T-helper 22 cell (primary cell): Measurements from ENCODE around the gene CYP20A1.
"Not testable (repeated sequence)": the region's sequence is repeated elsewhere in the genome, so short reads cannot be mapped to it uniquely, and the experiment has no call there.

Experiments
- DNase-seq: peaks from one replicate; pipeline ENCODE4 v3.0.0-alpha.2; 2020; ENCODE audit warnings: low read depth

Gene CYP20A1, protein sequence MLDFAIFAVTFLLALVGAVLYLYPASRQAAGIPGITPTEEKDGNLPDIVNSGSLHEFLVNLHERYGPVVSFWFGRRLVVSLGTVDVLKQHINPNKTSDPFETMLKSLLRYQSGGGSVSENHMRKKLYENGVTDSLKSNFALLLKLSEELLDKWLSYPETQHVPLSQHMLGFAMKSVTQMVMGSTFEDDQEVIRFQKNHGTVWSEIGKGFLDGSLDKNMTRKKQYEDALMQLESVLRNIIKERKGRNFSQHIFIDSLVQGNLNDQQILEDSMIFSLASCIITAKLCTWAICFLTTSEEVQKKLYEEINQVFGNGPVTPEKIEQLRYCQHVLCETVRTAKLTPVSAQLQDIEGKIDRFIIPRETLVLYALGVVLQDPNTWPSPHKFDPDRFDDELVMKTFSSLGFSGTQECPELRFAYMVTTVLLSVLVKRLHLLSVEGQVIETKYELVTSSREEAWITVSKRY

DNA sequence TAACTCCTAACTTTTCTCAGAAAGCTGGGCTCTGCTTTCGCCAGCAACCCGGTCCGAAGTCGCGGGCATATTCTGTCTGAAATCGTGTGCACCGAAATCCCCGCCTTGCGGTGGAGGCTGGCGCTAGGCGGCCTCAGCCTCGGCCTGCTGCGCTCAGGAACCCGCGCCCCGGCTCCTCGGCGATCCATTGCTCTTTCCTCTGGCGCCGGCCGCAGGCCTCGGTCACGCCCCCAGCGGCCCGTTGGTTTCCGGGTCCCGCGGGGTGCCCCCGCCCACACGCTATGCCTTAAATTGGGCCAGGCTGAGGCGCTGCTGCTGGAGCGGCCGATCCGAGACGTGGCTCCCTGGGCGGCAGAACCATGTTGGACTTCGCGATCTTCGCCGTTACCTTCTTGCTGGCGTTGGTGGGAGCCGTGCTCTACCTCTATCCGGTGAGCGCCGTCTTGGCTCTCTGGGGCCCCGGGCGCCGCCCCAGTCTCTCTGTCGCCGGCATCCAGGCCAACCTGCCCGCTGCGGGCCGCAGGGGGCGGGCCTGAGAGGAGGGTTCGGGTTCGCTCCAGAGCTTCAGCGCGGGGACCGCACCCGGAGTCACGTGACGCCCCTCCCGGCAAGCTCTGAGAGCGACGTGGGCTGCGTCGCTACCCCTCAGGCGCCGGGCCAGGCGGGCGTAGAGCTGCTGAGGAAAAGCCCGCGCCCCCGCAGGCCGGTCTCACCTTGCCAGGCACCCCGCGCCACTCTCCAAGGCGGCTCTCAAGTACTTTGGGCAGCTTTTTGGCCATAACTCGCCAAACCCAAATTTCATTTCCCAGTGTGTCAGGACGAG lies at the start of gene CYP20A1:
TSS of gene CYP20A1 (plus strand) at position 315 of the 823 bp plus-strand sequence. CDS start at position 360, 45 bp downstream.
- DNase-seq, result peak; percentile 91

DNA sequence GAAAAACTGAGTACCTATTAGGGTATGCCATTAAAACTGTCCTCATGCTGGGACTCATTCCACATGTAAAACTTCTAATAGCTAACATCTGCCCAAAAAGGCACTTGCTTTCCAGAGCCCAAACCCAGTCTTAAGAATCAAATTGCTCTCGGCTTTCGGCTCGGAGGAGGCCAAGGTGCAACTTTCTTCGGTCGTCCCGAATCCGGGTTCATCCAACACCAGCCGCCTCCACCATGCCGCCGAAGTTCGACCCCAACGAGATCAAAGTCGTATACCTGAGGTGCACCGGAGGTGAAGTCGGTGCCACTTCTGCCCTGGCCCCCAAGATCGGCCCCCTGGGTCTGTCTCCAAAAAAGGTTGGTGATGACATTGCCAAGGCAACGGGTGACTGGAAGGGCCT lies 48.3 kb upstream of the CYP20A1 start:
- not testable (repeated sequence) for DNase-seq

DNA sequence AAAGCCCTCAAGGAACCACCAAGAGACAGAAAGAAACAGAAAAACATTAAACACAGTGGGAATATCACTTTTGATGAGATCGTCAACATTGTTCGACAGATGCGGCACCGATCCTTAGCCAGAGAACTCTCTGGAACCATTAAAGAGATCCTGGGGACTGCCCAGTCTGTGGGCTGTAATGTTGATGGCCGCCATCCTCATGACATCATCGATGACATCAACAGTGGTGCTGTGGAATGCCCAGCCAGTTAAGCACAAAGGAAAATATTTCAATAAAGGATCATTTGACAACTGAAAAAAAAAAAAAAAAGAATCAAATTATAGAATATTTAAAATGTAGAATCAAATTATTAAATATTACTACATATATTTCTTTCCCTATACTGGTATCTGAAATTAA lies 47.8 kb upstream of the CYP20A1 start:
- DNase-seq, result not testable (repeated sequence)

DNA sequence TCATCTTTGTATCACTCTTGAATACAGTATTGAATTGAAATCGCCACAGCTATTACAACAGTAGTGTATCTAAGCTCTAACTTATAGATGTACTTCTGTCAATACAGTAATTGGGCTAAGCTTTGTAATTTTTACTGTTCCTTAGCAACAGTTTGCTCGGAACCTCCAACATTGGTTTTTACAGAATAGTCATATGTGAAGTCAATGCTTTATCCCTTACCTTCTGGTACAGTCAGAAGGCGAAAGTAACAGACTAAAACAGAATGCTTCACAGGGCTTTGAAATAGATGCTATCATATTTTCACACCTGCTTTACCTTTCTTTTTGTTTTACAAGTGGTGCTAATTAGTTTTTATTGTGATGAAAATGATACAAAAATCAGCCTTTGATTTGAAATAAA lies 46.9 kb upstream of the CYP20A1 start:
- no peak for DNase-seq

DNA sequence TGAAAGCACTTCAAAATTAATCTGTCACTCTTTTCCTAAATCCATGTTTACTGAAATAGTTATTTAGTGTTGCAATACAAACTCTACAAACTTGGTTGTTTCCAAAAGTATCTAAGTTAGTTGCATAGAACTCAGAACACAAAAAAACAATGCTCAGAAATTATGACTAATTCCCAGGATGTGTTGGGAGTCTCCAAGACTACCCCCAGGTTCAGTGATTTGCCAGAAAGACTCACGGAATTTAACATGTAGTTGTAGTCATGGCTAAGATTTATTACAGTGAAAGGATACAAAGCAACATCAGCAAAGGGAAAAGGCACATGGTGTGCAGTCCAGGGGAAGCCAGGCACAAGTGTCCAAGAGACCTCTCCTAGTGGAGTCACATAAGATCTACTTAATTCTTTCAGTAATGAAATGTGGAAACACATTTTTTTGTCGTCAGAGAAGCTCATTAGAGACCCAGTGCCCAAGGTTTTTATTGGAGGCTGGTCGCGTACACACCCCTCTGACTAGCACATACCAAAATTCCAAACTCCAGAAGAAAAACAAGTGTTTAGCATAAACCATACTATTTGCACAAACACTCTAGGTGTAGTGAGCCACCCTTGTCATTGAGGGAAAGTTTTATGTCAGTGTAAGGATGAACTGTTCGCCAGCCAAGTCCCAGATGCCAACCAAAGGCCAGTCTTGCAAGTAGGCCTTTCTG lies 43.3 kb upstream of the CYP20A1 start:
- no peak for DNase-seq

DNA sequence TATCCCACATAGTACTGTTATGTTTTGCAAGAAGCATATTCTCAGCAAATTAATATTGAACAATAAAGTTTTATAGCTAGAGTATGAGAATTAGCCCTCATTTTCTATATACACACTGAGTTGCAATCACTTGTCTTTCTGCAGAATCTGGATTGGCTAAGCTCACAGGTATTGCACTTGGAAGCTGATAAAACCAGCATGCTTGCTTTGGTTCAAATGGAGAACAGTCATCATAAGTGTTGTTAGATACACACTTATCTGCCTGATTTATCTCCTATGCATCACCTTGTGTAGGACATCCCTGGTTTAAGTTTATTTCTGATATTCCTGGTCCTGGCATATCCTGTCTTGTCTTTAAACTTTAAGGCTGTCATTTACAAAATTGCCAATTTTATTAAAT lies 38.0 kb upstream of the CYP20A1 start:
- no peak for DNase-seq

DNA sequence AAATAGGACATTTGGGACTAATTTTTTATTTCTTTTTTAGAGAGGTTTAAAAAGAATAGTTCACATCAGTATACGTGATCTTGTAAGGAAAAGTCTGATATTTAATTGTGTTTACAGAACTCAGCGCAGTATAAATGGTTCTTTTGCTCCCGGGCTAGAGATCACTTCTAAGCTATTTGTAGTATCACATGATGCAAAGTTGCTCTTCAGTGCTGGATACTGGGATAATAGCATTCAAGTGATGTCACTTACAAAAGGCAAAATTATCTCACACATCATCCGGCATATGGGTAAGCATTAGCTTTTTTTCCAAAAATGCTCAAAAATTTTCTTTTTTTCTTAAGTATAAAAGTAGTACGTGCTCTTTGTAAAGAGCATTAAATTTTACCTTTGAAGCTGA lies 37.4 kb upstream of the CYP20A1 start:
- DNase-seq, result no peak

DNA sequence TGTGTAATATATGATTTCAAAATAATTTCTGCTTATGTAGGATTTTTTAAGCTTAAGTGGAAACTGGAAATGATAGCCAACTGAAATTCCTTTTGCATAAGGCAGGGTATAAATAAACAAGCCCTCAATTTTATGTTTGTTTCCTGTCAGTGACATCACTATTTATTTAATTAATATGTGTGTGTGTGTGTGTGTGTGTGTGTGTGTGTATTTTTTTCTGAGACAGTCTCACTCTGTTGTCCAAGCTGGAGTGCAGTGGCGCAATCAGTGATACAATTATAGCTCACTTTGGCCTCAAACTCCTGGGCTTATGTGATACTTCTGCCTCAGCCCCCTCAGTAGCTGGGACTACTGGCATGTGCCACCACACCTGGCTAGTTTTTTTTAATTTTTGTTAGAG lies 29.3 kb upstream of the CYP20A1 start:
- DNase-seq, result no peak

DNA sequence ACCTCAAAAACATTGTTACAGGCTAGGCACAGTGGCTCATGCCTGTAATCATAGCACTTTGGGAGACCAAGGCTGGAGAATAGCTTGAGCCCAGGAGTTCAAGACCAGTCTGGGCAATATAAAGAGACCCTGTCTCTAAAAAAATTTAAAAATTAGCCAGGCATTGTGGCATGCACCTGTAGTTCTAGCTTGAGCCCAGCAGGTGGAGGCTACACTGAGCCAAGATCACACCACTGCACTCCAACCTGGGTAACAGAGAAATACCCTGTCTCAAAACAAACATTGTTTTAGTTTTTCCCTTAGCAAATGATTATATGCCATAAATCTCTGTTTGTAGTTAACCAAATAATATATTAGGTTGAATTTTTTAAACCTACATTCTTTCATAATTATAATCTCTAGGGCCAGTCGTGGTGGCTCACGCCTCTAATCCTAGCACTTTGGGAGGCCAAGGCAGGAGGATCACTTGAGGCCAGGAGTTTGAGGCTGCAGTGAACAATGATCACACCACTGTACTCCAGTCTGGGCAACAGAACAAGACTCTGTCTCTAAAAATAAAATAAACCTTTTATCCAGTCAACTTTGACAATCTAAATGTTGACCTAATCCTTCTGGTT lies 13.3 kb upstream of the CYP20A1 start:
- no peak for DNase-seq

DNA sequence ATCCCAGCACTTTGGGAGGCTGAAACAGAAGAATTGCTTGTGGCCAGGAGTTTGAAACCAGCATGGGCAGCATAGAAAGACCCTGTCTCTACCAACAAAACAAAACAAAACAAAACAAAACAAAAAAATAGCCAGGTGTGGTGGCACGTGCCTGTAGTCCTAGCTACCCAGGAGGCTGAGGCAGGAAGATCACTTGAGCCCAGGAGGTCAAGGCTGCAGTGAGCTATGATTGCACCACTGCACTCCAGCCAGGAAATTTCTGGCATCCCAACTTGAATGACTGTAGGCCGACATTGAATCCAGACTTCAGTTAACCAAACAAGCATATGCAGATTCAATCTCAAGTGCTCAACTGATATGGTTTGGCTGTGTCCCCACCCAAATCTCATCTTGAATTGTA lies 9.1 kb upstream of the CYP20A1 start:
- DNase-seq, result not testable (repeated sequence)

DNA sequence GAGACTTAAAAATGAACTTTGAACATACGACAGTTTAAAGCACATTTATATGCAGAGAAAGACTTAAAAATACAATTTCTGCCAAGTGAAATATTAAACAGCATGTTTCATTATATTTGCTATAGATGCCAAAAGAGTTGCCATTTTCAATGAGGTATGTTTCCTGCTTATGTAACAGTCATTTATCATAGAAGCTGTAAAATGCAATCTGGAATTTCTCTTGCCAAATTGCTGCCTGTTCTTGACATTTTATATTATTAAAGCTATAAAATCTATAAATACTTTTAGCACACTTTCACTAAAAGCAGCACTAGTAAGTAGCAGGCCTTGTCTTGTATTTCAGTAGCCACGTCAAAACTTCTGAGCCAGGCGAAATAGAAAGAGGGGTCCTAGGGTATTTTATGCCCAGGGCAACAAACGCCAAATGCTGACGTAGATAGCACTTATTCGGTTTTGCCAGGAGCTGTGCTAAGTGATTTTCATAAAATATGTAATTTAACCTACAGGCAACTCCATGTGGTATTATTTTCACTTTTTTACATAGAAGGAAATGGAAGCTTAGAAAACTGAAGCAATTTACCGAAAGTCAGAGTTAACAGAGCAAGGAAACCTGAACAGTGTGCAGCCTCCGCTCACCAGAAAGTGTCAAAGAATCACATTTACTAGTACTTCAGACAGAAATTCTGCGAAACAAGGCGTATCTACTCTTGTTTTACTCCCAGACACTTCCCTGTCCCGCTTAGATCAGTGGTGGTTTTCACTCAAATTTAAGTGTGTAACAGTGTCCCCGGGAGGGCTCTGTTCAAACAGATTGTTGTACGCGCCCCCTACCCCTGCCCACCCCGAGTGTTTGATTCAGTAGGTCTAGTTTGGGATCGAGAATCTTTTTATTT lies 1.2 kb upstream of the CYP20A1 start:
- DNase-seq, result no peak

DNA sequence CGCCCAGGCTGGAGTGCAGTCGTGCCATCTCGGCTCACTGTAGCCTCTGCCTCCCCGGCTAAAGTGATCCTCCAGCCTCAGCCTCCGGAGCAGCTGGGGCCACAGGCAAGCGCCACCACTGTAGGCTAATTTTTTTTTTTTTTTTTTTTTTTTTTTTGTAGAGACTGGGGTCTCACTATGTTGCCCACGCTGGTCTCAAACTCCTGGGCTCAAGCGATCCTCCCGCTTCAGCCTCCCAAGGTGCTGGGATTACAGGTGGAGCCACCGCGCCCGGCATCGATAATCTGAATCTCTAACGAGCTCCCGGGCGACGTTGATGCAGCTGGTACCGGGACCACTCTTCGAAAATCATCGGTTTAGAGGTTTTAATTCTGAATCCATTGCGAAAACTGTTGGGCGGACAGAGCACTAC lies 520 bp upstream of the CYP20A1 start:
- no peak for DNase-seq

DNA sequence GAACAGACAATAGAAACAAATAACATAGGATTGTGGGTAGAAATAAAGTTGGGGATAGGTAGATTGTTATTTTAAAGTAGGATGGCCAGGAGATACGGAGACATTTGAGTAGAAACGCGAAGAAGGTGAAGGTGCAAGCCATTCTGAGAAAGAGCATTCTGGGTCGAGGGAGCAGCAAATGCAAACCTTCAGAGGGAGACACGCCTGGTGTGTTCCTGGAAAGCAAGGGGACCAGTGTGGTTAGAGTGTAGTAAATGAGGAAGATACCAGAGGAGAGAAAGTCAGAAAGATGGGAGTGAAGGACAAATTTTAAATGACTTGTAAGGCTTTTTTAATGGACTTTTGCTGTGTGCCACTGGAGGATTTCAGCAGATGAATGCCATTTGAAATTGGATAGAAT lies 1.7 kb downstream of the CYP20A1 start:
- DNase-seq, result no peak

DNA sequence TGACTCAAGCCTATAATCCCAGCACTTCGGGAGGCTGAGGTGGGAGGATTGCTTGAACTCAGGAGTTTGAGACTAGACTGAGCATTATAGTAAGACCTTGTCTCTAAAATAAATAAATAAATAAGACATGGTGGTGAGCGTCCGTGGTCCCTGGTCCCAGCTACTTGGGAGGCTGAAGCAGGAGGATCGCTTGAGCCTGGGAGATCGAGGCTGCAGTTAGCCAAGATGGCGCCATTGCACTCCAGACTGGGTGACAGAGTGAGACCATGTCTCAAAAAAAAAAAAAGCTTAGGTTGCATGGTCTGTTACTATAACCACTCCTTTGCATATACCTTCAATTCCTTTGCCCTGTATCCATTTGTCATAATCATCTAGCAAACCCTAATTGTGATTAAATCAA lies 3.7 kb downstream of the CYP20A1 start:
- no peak for DNase-seq

DNA sequence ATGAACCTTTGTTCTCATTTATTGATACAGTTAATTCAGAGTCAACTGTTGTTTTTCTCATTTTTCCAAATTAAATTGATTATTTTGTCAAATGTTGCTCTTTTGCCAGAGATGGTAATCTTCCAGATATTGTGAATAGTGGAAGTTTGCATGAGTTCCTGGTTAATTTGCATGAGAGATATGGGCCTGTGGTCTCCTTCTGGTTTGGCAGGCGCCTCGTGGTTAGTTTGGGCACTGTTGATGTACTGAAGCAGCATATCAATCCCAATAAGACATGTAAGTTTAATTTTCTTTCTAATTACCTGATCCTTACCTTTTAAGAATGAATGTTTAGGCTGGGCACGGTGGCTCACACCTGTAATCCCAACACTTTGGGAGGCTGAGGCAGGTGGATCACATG lies 7.8 kb downstream of the CYP20A1 start:
- DNase-seq, result no peak

DNA sequence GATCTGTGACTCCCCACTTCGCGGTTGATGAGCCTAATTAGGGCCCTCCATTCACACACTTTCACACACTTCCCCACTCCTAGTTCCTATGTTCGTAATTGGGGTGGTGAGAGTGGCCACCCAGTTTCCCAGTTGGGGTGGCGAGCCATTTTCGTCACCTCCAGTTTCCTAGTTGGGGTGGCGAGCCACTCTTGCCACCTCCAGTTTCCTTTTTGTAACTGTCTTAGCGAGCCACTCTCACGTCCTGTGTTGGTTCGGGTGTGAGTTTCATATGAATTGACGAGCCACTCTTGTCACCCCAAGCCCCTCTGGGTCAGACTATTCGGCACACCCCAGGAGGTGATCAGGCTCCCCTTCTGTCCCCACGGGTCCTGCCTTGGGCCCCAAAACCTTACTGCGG lies 14.0 kb downstream of the CYP20A1 start:
- no peak for DNase-seq

DNA sequence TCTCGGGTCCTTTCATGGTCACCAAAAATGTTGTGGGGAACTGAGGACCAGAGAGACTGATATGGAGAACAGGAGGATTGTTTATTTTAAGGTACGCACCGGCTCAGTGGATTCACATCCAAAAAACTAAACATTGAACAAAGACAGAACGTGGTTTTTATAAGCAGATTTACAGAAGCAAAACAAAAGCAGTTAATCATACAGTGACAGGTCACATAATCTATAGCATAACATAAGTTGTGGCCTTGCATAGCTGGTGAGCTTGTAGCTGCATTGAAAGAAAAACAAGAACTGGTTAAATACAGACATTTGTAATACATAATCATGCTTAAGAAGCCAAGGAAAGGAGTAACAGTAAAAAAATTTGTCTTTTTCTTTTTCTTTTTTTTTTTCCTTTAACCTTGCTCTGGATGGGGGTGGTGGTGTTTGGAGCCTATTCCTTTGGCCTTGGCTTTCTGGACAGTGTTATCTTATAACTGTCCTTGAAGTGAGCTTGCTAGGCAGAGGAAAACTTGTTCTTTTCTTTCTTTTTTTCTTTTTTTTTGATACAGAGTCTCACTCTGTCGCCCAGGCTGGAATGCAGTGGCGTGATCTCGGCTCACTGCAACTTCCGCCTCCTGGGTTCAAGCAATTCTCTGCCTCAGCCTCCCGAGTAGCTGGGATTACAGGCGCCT lies 14.7 kb downstream of the CYP20A1 start:
- DNase-seq, result not testable (repeated sequence)

DNA sequence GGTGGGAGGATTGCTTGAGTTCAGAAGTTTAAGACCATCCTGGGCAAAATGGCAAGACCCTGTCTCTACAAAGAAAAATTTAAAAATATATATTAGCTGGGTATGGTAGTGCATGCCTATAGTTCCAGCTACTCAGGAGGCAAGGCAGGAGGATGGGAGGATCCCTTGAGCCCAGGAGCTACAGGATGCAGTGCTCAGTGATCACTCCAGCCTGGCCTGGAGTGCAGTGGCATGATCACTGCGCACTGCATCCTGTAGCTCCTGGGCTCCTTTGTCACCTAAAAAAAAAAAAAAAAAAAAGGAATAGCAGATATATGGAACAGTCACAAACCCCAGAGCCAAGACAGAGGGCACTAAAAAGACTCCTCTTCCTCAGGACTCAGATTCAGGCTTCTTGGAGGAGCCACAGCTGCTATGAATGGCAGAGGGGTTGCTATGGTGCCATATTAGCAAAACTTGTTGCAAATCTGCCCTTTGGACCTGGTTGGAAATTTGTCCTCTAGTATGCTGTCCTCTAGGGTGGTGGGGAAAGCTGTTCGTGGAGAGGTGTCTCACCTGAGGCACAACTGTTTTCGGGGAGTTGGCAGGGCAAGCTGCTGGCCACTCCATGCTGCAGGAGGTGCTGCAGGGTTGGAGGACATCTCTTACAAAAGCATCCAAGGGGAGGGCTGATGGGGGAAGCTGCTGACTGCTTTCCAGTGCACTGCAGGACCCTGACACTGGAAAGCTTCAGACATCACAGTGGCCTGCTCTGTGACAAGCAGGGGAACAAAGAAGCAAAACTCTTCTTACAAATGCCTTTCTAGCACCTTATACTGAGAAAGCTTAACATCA lies 22.7 kb downstream of the CYP20A1 start:
- DNase-seq, result no peak

DNA sequence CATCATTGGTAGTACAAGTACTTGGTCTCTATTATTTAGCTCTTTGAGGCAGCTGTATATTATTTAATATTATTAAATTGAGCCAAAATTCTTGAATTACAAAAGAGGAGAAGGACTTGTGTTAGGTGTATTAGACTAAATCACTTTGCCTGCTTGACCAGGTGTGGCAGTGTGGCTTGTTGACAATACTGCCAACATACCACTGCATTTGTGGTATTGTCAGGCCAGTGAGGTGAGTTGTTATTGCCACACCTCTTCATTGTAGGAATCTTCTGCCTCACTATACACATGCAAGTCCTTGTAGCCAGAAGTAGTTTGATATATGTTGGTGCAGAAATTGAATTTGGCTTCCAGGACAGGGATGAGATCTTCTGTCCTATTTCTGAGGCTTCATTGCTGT lies 40.5 kb downstream of the CYP20A1 start:
- DNase-seq, result no peak
